ENCODE measurements around the gene KMO.
A peak's percentile ranks its signal among the peaks of the same experiment; 100 is the strongest.

KMO gene

DNA sequence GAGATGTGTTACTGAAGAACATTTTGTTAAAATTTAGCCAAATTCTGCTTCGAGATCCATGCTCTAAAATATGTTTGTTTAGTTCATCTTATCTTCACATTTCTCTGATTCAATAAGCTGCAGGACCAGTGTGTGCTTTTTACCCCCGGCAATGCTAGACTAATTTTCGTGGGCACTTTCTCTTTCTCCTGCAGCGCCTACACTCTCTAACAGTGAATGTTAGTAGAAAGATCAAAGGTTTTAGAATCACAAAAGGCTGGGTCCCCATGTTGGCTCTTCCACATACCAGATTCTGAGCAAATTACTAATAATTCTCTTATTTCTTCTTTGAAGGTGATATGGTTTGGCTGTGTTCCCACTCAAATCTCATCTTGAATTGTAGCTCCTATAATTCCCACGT, 99.5 kb downstream of the KMO start:
- TF ChIP-seq, protein P1, sequence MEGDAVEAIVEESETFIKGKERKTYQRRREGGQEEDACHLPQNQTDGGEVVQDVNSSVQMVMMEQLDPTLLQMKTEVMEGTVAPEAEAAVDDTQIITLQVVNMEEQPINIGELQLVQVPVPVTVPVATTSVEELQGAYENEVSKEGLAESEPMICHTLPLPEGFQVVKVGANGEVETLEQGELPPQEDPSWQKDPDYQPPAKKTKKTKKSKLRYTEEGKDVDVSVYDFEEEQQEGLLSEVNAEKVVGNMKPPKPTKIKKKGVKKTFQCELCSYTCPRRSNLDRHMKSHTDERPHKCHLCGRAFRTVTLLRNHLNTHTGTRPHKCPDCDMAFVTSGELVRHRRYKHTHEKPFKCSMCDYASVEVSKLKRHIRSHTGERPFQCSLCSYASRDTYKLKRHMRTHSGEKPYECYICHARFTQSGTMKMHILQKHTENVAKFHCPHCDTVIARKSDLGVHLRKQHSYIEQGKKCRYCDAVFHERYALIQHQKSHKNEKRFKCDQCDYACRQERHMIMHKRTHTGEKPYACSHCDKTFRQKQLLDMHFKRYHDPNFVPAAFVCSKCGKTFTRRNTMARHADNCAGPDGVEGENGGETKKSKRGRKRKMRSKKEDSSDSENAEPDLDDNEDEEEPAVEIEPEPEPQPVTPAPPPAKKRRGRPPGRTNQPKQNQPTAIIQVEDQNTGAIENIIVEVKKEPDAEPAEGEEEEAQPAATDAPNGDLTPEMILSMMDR (IDR thresholded peaks at IDR 0.05; ENCODE audit: low read depth, low read length), result no peak
- H3K4me3 ChIP-seq (replicated peaks in 1 of 2; ENCODE audit: low read depth in 2 of 2, low read length in 2 of 2), result no peak overlapping the region
- no peak for DNase-seq (ENCODE audit: low read depth in 2 of 2)

DNA sequence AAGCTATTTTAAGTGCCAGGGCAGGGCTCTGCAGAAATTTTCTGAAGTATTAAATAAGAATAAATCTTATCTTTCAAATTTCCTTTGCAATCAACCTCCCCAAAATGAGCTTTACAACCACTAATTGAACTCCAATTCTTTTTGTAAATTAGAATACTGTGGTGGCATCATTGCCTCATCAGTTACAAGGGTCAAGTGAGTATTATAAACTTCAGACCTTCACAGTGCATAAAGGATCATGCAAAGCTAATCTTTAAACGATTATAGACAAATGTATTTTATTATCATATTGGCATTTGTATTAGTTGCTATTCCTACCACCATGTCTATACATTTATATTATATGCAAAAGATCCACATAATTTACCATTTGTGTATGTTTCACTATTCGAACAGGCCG, 100.8 kb downstream of the KMO start:
- DNase-seq (ENCODE audit: low read depth in 2 of 2), result no peak
- H3K4me3 ChIP-seq (replicated peaks in 1 of 2; ENCODE audit: low read depth in 2 of 2, low read length in 2 of 2), result no peak overlapping the region
- TF ChIP-seq, protein P1 (IDR thresholded peaks at IDR 0.05; ENCODE audit: low read depth, low read length), result no peak

DNA sequence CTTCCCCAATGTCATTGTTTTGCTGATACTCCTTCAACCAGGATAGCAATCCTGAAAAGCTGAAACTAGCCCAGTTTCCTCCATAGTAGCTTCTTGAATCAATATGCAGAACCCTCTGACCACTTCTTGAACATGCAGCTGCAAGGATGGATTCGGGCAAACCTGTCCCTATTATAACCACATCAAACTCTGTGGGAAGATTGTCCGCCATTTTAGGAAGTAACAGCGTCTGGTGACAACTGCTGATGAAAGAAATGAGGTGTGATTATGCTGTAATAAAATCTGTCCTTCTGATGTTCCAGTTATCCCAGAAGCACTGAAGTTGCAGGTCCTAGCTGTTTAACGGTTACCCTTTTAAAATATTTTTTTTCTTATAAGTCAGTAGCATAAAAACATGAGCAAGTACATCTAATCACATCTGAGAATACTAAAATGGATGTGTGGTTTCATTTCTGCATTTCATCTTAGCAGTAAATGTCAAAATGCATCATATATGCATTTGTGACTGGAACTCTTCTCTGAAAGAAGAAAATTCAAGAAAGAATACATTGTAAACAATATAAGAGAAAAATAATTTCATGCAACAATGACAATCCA, 103.5 kb downstream of the KMO start:
- H3K4me3 ChIP-seq (replicated peaks in 1 of 2; ENCODE audit: low read depth in 2 of 2, low read length in 2 of 2), result no peak overlapping the region
- DNase-seq (ENCODE audit: low read depth in 2 of 2), result no peak
- TF ChIP-seq, protein P1 (IDR thresholded peaks at IDR 0.05; ENCODE audit: low read depth, low read length), result no peak

DNA sequence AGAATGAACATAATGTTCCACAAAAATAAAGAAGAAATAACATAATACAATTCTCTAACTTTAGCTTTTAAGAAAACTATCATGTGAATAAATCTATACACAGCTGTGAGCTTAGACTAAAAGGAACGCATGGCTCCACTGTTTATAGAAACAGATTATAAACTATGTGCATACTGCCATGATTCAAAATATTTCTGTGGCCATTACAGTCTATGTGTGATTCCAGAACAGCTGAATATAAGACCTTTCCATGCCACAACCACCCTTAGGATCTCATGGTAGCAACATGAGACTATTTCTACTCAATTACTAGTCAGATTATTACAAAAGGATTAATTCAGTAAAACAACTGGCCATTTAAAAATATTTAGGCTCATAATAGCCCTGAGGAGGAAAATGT, 104.1 kb downstream of the KMO start:
- H3K4me3 ChIP-seq (replicated peaks in 1 of 2; ENCODE audit: low read depth in 2 of 2, low read length in 2 of 2), result no peak overlapping the region
- no peak for DNase-seq (ENCODE audit: low read depth in 2 of 2)
- TF ChIP-seq, protein P1 (IDR thresholded peaks at IDR 0.05; ENCODE audit: low read depth, low read length), result no peak

DNA sequence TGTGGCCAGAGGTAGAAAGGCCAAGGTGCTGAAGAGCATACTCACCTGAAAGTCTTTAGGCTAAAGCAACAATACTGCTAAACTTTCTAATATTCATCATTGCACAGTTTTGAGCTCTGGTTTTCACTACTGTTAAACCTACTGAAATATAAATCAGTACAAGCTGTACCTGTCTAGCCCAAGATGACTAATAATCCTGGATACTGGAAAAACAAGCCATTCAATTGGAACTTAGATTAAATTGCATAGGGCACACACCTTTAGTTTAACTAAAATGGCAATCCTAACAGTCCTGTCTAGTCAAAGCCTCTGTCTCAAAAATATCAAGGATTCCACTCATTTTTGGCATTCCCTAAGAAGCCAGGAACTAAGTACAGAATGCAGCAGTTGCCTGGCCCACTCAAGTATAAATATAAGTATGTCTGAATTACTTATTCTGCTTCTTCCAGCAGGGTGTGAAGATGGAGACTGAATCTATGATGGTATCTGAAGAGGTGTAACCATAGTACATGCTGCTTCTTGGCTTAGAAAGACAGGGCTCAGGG, 104.9 kb downstream of the KMO start:
- no peak overlapping the region for H3K4me3 ChIP-seq (replicated peaks in 1 of 2; ENCODE audit: low read depth in 2 of 2, low read length in 2 of 2)
- TF ChIP-seq, protein P1 (IDR thresholded peaks at IDR 0.05; ENCODE audit: low read depth, low read length), result no peak
- peak; percentile 21 to 34 for DNase-seq (ENCODE audit: low read depth in 2 of 2)

DNA sequence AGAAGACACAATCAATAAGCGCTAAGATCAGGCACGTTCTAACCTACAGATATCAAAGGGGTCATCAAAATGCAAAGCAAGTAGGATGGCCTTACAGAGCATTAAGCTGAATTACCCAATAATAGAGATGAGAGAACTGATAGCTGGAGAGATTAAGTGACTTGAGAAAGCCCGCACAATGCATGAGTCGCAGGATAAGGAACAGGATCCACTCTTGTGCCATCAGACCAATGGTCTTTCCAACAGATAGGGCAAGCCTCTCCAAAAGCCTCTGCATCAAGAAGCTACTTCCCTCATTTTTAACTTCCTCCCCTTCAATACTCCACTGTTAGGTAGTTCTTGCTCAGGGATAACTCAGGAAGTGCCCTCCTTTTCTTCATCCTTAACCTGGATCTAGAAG, 105.4 kb downstream of the KMO start:
- TF ChIP-seq, protein P1 (IDR thresholded peaks at IDR 0.05; ENCODE audit: low read depth, low read length), result no peak
- H3K4me3 ChIP-seq (replicated peaks in 1 of 2; ENCODE audit: low read depth in 2 of 2, low read length in 2 of 2), result no peak overlapping the region
- peak in 1 of 2 donors; percentile 14 for DNase-seq (ENCODE audit: low read depth in 2 of 2)
